BLaER1 (cell line): ENCODE measurements around the gene INF2.

ENCODE experiments used
- H3K27ac ChIP-seq: shearing (Covaris generic); formaldehyde crosslinking; 2 replicates; pipeline ENCODE4 v1.8.1; 2022
- H3K27me3 ChIP-seq: shearing (Covaris generic); formaldehyde crosslinking; 2 replicates; pipeline ENCODE4 v1.8.1; 2022
- H3K36me3 ChIP-seq: shearing (Covaris generic); formaldehyde crosslinking; 2 replicates; pipeline ENCODE4 v1.8.1; 2022
- H3K4me1 ChIP-seq: shearing (Covaris generic); formaldehyde crosslinking; 2 replicates; pipeline ENCODE4 v1.8.1; 2022
- H3K4me2 ChIP-seq: shearing (Covaris generic); formaldehyde crosslinking; 2 replicates; pipeline ENCODE4 v1.8.1; 2022
- H3K4me3 ChIP-seq: shearing (Covaris generic); formaldehyde crosslinking; 2 replicates; pipeline ENCODE4 v1.8.1; 2022
- H3K9ac ChIP-seq: shearing (Covaris generic); formaldehyde crosslinking; 2 replicates; pipeline ENCODE4 v1.8.1; 2022
- H3K9me3 ChIP-seq: shearing (Covaris generic); formaldehyde crosslinking; 2 replicates; pipeline ENCODE4 v1.8.1; 2022
- H4K20me1 ChIP-seq: shearing (Covaris generic); formaldehyde crosslinking; 2 replicates; pipeline ENCODE4 v1.8.1; 2022
- Cebpa-rat ChIP-seq: shearing (Covaris generic); IDR thresholded peaks from 2 replicates; pipeline ENCODE4 v1.8.1; 2022

INF2 gene

GRCh38 chr14:104739546-104740516, 50.4 kb downstream of the INF2 start:
- H3K9ac ChIP-seq = no peak overlapping the region
- no peak overlapping the region for H3K4me3 ChIP-seq
- H3K4me2 ChIP-seq = no peak overlapping the region
- no peaks in the 10 kb centered on the region for H3K27me3 ChIP-seq
- peaks cover 4% of the 10 kb centered on the region; the same call in 1 of the 2 replicates for H3K36me3 ChIP-seq
- H3K4me1 ChIP-seq = peaks cover 26% of the 10 kb centered on the region
- H3K27ac ChIP-seq = no peak overlapping the region
- H4K20me1 ChIP-seq = no peaks in the 10 kb centered on the region
- H3K9me3 ChIP-seq = no peaks in the 10 kb centered on the region
- TF ChIP-seq Cebpa-rat = no peak

GRCh38 chr14:104741108-104741802, 51.8 kb downstream of the INF2 start:
- Histone ChIP-seq H3K36me3 (peaks cover 4% of the 10 kb centered on the region; the same call in 1 of the 2 replicates), H3K4me3 (no peak overlapping the region), H3K4me1 (peaks cover 32% of the 10 kb centered on the region), H4K20me1 (no peaks in the 10 kb centered on the region), H3K4me2 (peak overlapping the region; percentile 17; the same call in 1 of the 2 replicates), H3K27me3 (no peaks in the 10 kb centered on the region), H3K9ac (no peak overlapping the region), H3K9me3 (no peaks in the 10 kb centered on the region), H3K27ac (no peak overlapping the region)
- no peak for TF ChIP-seq Cebpa-rat

- H3K27me3 ChIP-seq = no peaks in the 10 kb centered on the region
- H3K4me1 ChIP-seq = peaks cover 34% of the 10 kb centered on the region
- no peaks in the 10 kb centered on the region for H4K20me1 ChIP-seq
- H3K27ac ChIP-seq = no peak overlapping the region
- H3K4me3 ChIP-seq = no peak overlapping the region
- H3K4me2 ChIP-seq = peak overlapping the region; percentile 17; the same call in 1 of the 2 replicates
- H3K9me3 ChIP-seq = no peaks in the 10 kb centered on the region
- H3K9ac ChIP-seq = no peak overlapping the region; the same call in 1 of the 2 replicates
- H3K36me3 ChIP-seq = peaks cover 4% of the 10 kb centered on the region; the same call in 1 of the 2 replicates
- TF ChIP-seq Cebpa-rat = no peak
Observed at GRCh38 chr14:104741803-104742251, 52.4 kb downstream of the INF2 start.

- Histone ChIP-seq H3K36me3 (peaks cover 4% of the 10 kb centered on the region; the same call in 1 of the 2 replicates), H3K9ac (no peak overlapping the region), H4K20me1 (no peaks in the 10 kb centered on the region), H3K9me3 (no peaks in the 10 kb centered on the region), H3K27me3 (no peaks in the 10 kb centered on the region), H3K27ac (no peak overlapping the region), H3K4me2 (no peak overlapping the region; the same call in 1 of the 2 replicates), H3K4me1 (peaks cover 34% of the 10 kb centered on the region), H3K4me3 (no peak overlapping the region)
- TF ChIP-seq Cebpa-rat = no peak
Observed at GRCh38 chr14:104742586-104743455, 53.4 kb downstream of the INF2 start.

- H4K20me1 ChIP-seq = no peaks in the 10 kb centered on the region
- no peaks in the 10 kb centered on the region for H3K27me3 ChIP-seq
- H3K9me3 ChIP-seq = no peaks in the 10 kb centered on the region
- H3K27ac ChIP-seq = no peak overlapping the region
- H3K4me2 ChIP-seq = no peak overlapping the region
- H3K9ac ChIP-seq = no peak overlapping the region
- no peak overlapping the region for H3K4me3 ChIP-seq
- no peak for TF ChIP-seq Cebpa-rat
- H3K4me1 ChIP-seq = peaks cover 40% of the 10 kb centered on the region
- H3K36me3 ChIP-seq = peaks cover 4% of the 10 kb centered on the region; the same call in 1 of the 2 replicates
Observed at GRCh38 chr14:104743461-104744380, 54.3 kb downstream of the INF2 start.

- Histone ChIP-seq H3K4me1 (peaks cover 48% of the 10 kb centered on the region), H4K20me1 (no peaks in the 10 kb centered on the region), H3K4me3 (no peak overlapping the region), H3K27ac (no peak overlapping the region), H3K4me2 (no peak overlapping the region), H3K27me3 (no peaks in the 10 kb centered on the region), H3K9me3 (peaks cover under 1% of the 10 kb centered on the region; the same call in 1 of the 2 replicates), H3K36me3 (peaks cover under 1% of the 10 kb centered on the region; the same call in 1 of the 2 replicates), H3K9ac (peak overlapping the region; percentile 19; the same call in 1 of the 2 replicates)
- no peak for TF ChIP-seq Cebpa-rat
Observed at GRCh38 chr14:104744484-104744883, 55.1 kb downstream of the INF2 start.

GRCh38 chr14:104745431-104745830, 56.0 kb downstream of the INF2 start:
- Histone ChIP-seq H3K27ac (no peak overlapping the region), H3K36me3 (no peaks in the 10 kb centered on the region; the same call in 1 of the 2 replicates), H3K27me3 (no peaks in the 10 kb centered on the region), H3K4me2 (no peak overlapping the region), H4K20me1 (no peaks in the 10 kb centered on the region), H3K4me1 (peaks cover 48% of the 10 kb centered on the region), H3K4me3 (no peak overlapping the region), H3K9ac (no peak overlapping the region), H3K9me3 (peaks cover 10% of the 10 kb centered on the region; the same call in 1 of the 2 replicates)
- TF ChIP-seq Cebpa-rat = no peak

GRCh38 chr14:104746071-104746545, 56.7 kb downstream of the INF2 start:
- H3K27ac ChIP-seq = no peak overlapping the region
- H4K20me1 ChIP-seq = no peaks in the 10 kb centered on the region
- H3K9me3 ChIP-seq = peaks cover 17% of the 10 kb centered on the region; the same call in 1 of the 2 replicates
- H3K4me1 ChIP-seq = peaks cover 44% of the 10 kb centered on the region
- TF ChIP-seq Cebpa-rat = no peak
- H3K36me3 ChIP-seq = no peaks in the 10 kb centered on the region; the same call in 1 of the 2 replicates
- H3K4me2 ChIP-seq = no peak overlapping the region
- H3K4me3 ChIP-seq = no peak overlapping the region
- H3K27me3 ChIP-seq = no peaks in the 10 kb centered on the region
- H3K9ac ChIP-seq = 0 out of 2 replicates have a peak overlapping the region, but pooled peaks have one; percentile 7
